ENCODE results near the gene VAC14. TPM values are rescaled to one million over a fixed set of nuclear protein-coding genes. Genes with fewer than 3 reads are reported as not detected.

VAC14 gene
- total RNA-seq, 3 donors from 2014 or later = 32.3 to 35.1 (median 32.8) TPM

- peaks cover 12% of the 10 kb centered on the region for H3K36me3 ChIP-seq (ENCODE audit: low read depth)
- no peak for TF ChIP-seq CTCF (IDR thresholded peaks at IDR 0.05)
- DNase-seq (peak in 1 of 3 donors; percentile 13), ATAC-seq (no peak)
- H3K4me3 ChIP-seq = no peak overlapping the region
- H3K4me1 ChIP-seq (ENCODE audit: low read depth) = no peaks in the 10 kb centered on the region
- intact Hi-C loops (cut with DNase I, micrococcal nuclease) = loop anchor here in 1 of 2 donors (10.0 kb wide), 1 partner anchor 93 kb away; the partner anchor contains the start of gene MTSS2
- H3K9me3 ChIP-seq = no peaks in the 10 kb centered on the region
Observed at GRCh38 chr16:70777973-70778406, 23.0 kb downstream of the VAC14 start.

DNA sequence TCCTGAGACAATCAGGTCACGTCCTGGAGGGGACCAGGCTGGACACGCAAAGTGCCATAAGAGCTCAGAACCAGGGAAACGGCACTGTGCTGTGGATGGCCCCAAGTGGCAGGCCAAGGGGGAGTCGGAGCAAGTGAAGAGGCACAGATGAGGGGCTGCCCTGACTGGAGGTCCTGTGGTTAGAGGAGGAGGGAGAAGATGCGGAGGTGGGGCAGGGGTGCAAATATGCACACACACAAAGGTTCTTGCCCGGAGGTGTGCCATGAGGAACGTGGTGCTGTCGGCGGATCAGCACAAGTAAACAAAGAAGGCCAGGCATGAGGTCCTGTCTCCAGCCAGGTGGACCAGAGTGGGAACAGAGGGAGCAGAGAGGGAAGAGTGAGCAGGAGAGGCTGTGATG, 23.5 kb downstream of the VAC14 start:
- Histone ChIP-seq H3K36me3 (ENCODE audit: low read depth) (peaks cover 12% of the 10 kb centered on the region), H3K4me1 (ENCODE audit: low read depth) (no peaks in the 10 kb centered on the region), H3K9me3 (no peaks in the 10 kb centered on the region), H3K4me3 (no peak overlapping the region)
- intact Hi-C loops (cut with DNase I, micrococcal nuclease) = loop anchor here in 1 of 2 donors (10.0 kb wide), 1 partner anchor 93 kb away; the partner anchor contains the start of gene MTSS2
- ATAC-seq (no peak), DNase-seq (peak in 1 of 3 donors; percentile 15)
- no peak for TF ChIP-seq CTCF (IDR thresholded peaks at IDR 0.05)

DNA sequence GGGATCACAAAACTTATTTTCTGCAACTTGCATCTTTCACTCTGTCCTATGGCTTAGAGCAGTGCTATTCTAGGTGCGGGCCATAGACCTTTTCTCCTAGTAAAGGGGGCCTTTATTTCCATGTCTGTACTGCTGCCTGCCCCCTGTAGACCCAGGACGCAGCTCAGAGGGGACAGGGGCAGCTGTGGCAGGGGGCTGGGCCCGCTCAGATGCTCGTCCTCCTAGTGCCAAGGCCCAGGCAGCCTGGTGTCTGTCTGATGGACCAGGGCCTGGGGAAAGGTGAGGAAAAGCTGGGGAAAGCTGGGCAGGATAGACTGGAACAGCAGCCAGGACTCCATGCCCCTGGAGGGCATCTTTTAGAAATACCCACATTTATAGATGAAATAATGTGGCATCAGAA, 25.6 kb downstream of the VAC14 start:
- intact Hi-C loops (cut with DNase I, micrococcal nuclease) = loop anchor here in 1 of 2 donors (10.0 kb wide), 1 partner anchor 91 kb away; the partner anchor contains the start of gene MTSS2
- Histone ChIP-seq H3K9me3 (no peaks in the 10 kb centered on the region), H3K4me3 (no peak overlapping the region), H3K4me1 (ENCODE audit: low read depth) (no peaks in the 10 kb centered on the region), H3K36me3 (ENCODE audit: low read depth) (no peaks in the 10 kb centered on the region)
- DNase-seq = peak in 1 of 3 donors; percentile 6
- TF ChIP-seq CTCF (IDR thresholded peaks at IDR 0.05) = no peak
- no peak for ATAC-seq

GRCh38 chr16:70774261-70774660, 26.7 kb downstream of the VAC14 start:
- no peak for TF ChIP-seq CTCF (IDR thresholded peaks at IDR 0.05)
- no peaks in the 10 kb centered on the region for H3K36me3 ChIP-seq (ENCODE audit: low read depth)
- no peaks in the 10 kb centered on the region for H3K9me3 ChIP-seq
- no peaks in the 10 kb centered on the region for H3K4me1 ChIP-seq (ENCODE audit: low read depth)
- DNase-seq (no peak), ATAC-seq (no peak)
- H3K4me3 ChIP-seq = no peak overlapping the region
- intact Hi-C loops (cut with DNase I, micrococcal nuclease) = loop anchor here in 1 of 2 donors (10.0 kb wide), 1 partner anchor 89 kb away; the partner anchor contains the start of gene MTSS2

- Histone ChIP-seq H3K36me3 (ENCODE audit: low read depth) (no peaks in the 10 kb centered on the region), H3K9me3 (no peaks in the 10 kb centered on the region), H3K4me1 (ENCODE audit: low read depth) (no peaks in the 10 kb centered on the region), H3K4me3 (no peak overlapping the region)
- ATAC-seq (no peak), DNase-seq (no peak)
- intact Hi-C loops (cut with DNase I, micrococcal nuclease) = loop anchor here in 1 of 2 donors (10.0 kb wide), 1 partner anchor 88 kb away; the partner anchor contains the start of gene MTSS2
- no peak for TF ChIP-seq CTCF (IDR thresholded peaks at IDR 0.05)
Observed at GRCh38 chr16:70772493-70772892, 28.5 kb downstream of the VAC14 start.

All from mucosa of descending colon (tissue), 3 donors.